ENCODE results near the gene ZNF628. TPM values are rescaled to one million over a fixed set of nuclear protein-coding genes. Genes with fewer than 3 reads are reported as not detected.

The ZNF628 gene
- total RNA-seq, 1 experiment from 2014 or later: 5.3 TPM

DNA sequence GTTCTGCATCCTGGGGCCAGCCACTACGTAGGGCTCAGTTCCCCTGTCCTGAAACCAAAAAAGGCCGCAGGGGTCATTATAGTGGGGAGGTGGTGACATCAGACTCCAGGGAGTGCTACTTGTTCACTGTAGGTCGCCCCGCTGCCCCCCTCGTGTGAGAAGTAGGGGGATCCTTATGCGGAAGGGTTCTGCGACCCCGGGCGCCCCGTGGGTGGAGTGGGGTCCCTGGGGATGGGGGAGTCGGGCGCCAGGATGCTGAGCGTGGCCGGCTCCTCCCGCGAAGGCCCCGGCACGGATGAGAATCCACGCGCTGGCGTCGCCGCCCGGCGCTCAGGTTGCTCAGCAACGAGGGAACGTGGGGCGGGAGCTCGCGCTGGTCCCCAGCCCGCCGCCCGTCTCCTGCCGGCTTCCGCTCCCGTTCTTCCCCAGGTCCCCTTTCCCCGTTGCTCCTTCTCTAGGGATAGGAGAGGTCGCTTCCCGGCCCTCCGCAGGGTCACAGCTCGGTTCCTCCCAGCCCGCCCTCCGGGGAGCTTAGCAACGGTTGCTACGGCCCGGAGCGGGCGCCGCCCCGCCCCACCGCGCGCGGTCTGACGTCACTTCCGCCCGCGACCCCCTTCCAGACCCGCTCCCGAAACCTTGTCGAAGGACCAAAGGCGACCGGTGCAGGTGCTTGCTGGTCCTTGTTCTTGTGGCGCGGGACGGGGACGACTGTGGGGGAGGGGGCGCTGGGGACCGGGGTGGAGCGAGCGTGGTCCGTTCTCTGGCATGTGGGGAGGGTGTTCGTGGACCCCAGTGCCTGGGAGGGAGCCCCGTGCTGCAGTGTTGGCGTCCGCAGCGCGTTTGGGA is 8.4 kb downstream of the ZNF628 start, which contains the start of gene NAT14:
Gene NAT14 (plus strand): TSS at position 596 of the 846 bp plus-strand sequence. CDS start 521 bp downstream, outside the sequence.
- DNase-seq (ENCODE audit: low read depth): peak; percentile 68

DNA sequence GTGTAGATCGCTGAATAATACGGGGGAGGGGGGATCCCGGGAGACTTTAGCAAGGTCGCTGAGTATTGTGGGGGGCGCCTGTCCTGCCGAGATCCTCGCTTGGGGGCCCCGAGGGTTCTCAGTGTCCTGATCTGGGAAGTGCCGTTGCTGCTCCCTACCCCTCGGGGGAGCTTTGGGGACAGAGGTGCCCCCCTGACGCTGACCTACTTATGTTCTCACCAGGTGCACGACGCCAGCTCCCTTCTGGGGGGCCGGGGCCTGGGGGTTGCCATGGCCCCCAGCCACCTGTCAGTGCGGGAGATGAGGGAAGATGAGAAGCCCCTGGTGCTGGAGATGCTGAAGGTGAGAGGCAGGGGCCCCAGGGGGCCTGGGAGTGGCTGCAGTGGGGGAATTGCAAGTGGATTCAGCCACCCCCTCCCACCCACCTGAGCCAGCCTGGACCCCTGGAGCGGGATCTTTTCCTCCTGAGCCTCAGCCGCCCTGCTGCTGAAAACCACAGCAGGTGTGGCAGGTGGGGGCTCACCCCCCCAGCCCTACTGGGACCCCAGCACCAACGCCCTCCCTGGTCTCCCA is 9.1 kb downstream of the ZNF628 start:
- DNase-seq (ENCODE audit: low read depth): no peak

DNA sequence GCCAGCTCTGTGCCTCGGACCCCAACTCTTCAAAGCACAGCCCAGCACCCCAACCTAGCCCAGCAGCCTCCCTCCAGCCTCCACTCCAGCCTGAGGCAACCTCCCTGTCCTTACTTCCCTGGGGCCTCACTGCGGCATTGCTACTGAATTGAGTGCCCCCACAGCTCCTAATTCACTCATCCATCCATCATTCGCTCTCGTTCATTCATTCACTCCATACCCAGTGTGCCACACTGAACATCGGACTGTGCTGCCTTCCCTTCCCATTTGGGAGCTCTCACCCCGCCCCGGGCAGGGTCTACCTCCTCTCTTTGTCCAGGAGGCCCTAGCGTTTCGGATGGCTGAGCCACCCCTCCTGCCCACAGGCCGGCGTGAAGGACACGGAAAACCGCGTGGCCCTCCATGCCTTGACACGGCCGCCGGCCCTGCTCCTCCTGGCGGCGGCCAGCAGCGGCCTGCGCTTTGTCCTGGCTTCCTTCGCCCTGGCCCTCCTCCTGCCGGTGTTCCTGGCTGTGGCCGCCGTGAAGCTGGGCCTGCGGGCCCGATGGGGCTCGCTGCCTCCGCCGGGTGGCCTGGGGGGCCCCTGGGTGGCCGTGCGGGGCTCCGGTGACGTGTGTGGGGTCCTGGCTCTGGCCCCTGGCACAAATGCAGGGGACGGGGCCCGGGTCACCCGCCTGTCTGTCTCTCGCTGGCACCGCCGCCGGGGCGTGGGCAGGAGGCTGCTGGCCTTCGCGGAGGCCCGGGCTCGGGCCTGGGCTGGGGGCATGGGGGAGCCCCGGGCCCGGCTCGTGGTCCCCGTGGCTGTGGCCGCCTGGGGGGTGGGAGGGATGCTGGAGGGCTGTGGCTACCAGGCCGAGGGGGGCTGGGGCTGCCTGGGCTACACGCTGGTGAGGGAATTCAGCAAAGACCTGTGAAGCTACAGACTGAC is 9.9 kb downstream of the ZNF628 start:
- DNase-seq (ENCODE audit: low read depth): peak; percentile 64

DNA sequence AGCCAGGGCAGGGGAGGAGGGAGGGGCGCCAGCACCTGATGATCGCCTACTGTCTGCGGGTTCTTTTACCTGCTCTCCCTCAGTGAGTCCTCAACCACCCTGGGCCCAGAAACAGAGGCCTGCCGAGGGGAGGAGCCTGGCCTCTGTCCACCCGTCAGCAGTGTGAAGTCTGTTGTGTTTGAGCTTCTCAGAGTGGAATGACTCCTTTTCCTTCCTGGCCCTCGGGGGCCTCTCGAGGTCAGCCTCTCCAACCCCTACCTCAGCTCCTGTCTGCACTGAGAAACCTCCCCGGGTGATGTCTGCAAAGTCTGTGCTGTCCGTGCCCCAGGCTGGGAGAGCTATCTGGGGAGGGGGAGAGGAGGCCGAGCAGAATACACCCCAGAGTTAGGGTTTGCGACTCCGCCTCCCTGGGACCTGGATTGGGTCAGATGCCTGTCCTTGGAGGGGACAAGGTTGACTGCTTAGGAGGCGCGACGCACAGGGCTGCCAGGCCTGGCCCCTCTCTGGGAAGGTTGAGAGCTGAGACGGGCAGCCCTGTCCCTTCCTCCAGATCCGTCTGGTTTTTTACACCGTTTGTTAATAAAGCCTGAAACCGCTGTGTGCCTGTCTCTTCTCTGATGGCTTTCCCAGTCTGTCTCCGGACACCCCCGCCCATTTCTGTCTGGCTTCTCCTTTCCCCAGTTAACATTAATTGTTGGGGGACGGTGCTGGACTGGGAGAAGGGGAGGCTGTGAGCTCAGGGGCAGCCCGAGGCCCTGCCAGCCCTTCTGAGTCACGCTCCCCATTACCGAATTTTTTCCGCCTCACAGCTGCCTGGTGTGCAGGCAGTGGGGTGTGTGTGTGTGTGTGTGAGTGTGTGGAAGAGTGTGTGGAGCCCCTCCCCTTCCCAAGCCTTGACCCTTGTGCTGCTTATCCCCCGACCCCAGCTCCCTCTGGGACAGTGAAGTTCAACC is 10.8 kb downstream of the ZNF628 start:
- peak; percentile 99 for DNase-seq (ENCODE audit: low read depth)

DNA sequence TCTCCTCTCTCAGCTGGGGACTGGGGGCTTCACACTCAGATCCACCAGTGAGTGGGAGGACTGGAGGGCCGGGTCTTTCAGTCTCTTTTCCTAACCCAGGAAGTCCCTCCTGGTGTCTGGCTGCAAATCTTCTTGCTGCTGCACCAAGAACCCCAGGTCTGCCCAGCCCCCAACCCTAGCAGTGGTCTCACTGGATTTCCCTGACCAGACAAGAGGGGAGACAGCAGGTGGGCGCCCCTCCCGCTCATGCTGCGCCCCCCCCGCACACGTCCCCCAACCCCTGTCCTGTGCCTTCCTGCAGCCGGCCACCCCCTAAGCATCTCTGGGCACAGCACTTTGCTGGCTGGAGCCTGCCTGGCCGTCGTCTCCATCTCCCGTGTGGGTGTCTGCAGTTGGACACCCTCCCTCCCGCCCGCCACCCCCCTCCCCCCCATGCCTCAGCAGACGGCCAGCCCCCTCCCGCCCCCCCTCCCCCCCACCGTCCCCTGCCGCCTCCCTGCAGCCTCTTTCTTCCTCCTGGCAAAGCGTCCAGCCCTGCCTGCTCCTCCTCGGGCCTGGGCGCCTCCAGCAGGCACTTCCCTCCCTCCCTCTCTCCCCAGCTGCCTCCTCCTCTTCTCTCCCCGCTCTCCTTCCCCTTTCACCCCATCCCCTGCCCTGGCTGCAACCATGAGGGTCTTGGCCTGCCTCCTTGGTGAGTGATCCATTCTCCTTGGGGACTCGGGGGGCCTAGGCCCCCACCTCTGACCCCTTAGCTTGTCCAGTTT is 11.7 kb downstream of the ZNF628 start, which contains the start of gene SSC5D:
Gene SSC5D (plus strand): TSS at position 513 of the 764 bp plus-strand sequence. CDS start 154 bp downstream, at position 667.
- peak; percentile 77 for DNase-seq (ENCODE audit: low read depth)

DNA sequence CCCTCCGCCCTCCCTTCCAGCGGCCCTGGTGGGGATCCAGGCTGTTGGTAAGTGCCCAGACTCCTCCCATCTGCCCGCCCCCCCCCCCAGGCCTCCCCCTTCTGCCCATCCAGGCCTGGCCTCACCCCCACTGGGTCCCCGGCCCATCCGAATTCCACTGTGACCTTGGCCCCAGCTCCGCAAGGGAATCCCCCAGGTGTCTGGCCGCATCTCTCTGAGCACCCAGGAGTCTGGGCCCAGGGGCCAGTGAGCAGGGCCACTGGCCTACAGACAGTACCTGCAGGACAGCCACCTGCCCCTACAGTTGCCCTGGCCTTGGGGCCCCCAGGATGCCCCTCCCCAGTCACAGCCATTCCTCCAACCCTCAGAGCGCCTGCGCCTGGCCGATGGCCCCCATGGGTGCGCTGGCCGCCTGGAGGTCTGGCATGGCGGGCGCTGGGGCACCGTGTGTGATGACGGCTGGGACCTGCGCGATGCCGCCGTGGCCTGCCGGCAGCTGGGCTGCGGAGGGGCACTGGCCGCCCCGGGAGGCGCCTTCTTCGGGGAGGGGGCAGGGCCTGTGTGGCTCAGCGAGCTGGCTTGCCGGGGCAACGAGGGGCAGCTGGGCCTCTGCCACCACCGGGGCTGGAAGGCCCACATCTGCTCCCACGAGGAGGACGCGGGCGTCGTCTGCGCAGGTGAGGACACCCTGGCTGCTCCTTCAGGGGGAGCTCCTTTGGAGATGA is 12.7 kb downstream of the ZNF628 start:
- no peak for DNase-seq (ENCODE audit: low read depth)

DNA sequence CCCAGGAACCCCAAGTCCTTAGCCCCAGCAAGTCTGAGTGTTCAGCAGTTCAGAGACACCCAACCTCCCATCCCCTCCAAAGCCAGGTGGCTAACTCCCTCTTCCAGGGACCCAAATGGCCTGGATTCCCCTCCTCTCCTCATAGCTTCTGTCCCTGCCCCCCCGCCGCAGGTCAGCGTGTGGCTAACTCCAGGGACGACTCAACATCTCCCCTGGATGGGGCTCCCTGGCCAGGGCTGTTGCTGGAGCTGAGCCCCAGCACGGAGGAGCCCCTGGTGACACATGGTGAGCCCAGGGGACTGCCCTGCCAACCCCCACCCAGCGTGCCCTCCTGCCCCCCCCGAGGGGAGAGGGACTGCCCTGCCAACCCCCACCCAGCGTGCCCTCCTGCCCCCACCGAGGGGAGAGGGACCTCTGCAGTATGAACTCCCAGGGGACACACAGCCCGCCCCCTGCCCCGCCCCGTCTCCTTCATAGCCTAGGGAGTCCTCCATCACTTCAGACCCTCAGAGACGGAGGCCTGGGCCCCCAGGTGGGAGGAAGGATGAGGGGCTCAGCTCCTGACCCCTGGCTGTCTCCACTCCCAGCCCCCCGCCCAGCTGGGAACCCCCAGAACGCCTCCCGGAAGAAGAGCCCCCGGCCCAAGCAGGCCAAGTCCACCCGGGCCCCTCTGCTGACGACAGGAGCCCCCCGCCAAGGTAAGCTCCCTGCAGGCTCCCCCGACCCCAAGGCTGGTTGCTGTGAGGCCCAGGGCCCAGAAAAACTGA is 13.5 kb downstream of the ZNF628 start:
- no peak for DNase-seq (ENCODE audit: low read depth)

DNA sequence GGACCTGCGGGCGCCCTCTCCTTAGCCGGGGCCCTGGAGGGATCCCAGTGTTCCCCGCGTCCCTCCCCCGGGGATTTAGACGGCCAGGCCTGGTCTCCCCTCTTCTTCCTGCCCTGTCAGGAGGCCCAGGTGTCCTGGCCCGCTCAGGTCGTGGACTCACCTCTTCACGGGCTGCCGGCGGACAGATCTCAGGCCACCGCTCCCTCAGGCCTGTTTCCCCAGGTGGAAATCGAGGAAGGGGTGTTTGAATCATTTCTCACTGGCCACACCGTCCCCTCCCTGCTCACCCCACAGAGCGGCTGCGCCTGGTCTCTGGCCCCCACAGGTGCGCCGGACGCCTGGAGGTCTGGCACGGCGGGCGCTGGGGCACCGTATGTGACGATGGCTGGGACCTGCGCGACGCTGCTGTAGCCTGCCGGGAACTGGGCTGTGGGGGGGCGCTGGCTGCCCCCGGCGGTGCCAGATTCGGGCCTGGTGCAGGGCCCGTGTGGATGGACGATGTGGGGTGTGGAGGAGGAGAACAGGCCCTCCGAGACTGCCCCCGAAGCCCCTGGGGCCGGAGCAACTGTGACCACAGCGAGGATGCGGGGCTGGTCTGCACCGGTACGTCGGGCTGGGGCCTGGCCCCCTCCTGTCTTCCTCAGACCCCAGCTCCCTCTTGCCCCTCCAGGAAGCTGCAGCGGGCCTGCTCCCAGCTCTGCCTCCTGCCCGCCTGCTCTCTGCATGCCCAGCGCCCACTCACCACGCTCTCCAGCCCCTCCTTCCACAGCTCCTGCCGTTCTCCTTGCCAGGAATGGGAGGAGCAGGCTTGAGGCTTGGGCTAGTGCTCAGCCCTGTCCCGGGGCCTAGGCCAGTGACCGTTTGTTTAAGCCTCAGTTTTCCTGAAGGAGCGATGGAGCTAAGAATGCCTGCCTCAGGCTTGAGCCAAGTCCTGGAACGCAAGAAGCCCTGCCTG is 14.3 kb downstream of the ZNF628 start:
- DNase-seq (ENCODE audit: low read depth): no peak

DNA sequence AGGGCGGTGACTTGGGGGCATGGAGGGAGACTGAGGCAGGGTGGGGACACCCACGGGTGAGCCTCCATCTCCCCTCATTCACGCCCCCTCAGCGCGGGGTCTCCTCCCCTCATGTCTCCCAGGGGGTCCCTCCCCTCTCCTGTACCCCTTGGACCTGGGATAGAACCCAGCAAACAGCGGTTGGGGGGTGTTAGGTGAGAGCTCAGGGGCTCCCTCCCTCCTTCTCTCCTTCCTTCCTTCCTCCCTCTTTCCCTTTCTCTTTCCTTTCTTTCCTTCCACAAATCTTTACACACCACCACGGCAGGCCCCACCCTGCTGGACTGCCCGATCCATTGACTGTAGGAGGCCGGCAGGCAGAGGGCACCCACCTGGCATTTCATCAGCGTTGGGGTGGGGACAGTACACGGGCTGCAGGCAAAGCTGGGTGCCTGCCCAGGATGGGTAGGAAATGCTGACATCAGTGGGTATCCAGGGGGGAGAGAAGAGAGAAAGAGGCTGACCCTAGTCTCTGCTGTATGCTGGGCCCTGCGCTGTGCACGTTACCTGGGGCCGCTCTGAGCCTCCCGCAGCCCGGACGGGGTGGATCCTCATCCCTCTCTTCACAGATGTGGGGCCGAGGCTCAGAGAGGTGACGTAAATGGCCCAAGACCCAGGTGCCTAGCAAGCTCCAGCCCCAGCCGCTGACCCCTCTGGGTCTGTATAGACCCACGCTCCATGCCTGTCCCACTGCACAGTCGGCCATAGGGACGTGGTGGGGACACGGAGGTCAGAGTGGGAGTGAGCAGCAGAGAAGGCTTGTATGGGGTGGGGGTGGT is 15.3 kb downstream of the ZNF628 start:
- DNase-seq (ENCODE audit: low read depth): no peak

DNA sequence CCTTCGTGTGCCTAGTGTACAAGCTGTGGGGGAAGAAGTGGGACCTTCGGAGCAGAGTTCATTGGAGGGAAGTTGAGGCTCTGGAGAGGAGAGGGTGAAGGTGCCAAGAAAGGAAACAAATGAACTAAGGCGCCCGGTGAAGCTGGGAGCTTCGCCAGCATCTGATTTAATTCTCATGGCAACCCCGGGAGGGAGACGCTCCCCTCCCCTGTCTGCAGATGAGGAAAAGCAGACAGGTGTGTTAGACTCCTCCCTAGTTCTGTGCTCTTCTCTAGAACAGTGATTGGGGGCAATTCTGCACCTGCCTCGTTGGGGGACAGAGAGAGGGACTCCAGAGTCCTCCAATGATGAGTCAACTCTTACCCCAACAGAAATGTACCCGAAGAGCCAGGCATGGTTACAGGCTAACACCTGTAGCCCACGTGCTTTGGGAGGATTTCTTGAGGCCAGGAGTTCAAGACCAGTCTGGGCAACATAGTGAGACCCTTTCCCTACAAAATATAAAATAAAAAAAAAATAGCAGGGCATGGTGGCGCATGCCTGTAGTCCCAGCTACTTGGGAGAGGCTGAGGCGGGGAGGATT is 16.0 kb downstream of the ZNF628 start:
- DNase-seq (ENCODE audit: low read depth): no peak

DNA sequence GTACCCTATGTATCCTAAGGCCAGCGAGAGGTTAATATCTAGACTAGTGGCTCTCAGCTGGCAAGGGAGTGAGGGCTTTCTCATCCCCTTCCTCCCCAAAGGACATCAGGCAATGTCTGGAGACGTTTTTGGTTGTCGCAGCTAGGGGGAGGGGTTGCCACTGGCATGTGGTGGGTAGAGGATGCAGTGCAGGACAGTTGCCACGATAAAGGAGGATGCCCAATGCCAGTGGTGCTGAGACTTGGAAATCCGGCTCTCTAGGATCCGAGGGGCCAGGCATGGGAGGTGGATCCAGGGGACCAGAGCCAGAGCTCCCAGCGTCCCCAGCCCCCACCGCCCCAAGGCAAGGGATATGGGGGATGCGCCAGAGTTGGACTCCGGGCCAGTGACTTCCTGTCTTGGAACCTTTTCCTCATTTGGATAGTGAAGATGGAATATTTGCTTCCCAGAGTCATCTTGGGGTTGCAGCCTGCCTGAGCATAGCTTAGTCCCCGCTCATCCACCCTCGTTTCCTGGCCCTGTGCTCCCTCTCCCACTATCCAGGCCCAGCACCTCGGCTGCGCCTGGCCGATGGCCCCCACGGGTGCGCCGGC is 16.7 kb downstream of the ZNF628 start:
- DNase-seq (ENCODE audit: low read depth): peak; percentile 81

DNA sequence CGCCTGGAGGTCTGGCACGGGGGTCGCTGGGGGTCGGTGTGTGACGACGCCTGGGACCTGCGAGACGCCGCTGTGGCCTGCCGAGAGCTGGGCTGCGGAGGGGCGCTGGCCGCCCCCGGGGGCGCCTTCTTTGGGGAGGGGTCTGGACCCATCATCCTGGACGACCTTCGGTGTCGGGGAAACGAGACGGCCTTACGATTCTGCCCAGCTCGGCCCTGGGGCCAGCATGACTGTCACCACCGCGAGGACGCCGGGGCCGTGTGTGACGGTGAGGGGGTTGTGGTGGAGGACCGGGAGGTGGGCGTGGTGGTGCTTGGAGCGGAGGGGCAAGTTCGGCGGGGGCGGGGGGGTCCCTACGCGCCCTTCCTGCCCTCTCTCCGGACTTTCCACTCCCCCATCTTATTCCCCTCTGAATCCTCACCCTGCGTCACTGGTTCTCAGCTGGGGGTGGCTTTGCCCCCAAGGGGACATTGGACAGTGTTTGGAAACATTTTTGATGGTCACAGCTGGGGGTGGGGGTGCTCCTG is 17.3 kb downstream of the ZNF628 start:
- no peak for DNase-seq (ENCODE audit: low read depth)

DNA sequence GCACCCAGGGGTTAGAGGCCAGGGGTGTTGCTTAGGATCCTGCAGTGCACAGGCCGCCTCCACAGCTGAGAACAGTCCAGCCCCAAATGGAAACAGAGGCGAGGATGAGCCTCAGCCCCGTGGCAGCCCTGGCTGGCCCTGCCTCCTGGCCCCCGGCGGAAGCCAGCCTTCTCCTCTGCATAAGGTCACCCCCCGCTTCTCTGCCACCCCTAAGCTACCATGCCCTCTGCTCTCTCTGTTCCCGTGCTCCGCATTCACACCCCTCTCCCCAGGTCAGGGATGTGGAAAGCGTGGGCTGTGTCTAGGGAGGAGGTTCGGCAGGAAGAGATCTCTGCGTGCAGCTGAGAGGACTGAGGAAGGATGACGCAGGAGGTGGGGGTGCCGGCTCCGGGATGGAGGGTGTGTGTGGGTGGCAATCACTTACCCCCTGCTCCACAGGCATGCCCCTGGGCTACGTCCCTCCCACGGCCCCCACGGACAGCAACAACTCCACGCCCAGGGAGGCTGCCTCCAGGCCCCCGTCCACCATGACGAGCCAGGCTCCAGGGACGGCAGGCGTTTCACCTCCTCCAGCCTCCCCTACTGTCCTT is 17.9 kb downstream of the ZNF628 start:
- DNase-seq (ENCODE audit: low read depth): peak; percentile 93

DNA sequence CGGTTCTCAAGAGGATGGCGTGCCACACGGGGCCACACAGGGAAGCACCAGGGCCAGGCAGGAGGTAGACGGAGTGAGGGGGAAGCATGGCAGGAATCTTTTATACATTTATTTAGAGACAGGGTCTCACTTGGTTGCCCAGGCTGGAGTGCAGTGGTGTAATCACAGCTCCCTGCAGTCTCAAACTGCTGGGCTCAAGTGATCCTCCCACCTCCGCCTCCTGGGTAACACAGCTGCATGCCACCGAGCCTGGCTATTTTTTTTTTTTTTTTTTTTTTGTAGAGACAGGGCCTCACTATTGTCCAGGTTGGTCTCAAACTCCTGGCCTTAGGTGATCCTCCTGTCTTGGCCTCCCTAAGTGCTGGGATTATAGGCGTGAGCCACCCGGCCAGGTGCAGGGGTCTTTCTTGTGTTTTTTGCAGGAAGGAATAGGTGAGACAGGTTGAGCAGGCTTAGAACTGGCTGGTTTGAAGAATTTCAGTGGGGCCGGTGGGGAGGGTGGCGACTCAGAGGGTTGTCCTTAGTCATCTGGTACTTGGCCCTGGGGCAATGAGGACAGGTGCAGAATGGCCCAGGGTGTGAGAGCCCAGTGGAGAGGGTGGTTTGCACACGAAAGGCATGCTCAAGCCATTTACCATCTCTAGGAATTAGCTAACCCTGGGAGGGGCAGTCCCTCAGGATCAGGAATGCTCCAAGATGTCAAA is 19.4 kb downstream of the ZNF628 start:
- DNase-seq (ENCODE audit: low read depth): peak; percentile 39

Measured in RPMI7951 (cell line).